AG10803 (cell line): ENCODE results near the gene LILRA5.
"Not testable (repeated sequence)": the region's sequence is repeated elsewhere in the genome, so short reads cannot be mapped to it uniquely, and the experiment has no call there.

Experiments used
- DNase-seq: peaks from one replicate; pipeline ENCODE4 v3.0.0; 2010; ENCODE audit warnings: low read depth
- H3K4me3 ChIP-seq: 2 replicates; pipeline ENCODE4 v1.5.1; 2011; ENCODE audit warnings: mild to moderate bottlenecking, low read length, control low read depth
- TF ChIP-seq, protein P1 (sequence below): conservative IDR thresholded peaks from 2 replicates; pipeline ENCODE4 v1.5.1; 2011; ENCODE audit warnings: mild to moderate bottlenecking, low read length, control low read depth, inconsistent platforms

LILRA5 gene

GRCh38 chr19:54299126-54299498 is 13.9 kb downstream of the LILRA5 start:
- TF ChIP-seq, protein P1, sequence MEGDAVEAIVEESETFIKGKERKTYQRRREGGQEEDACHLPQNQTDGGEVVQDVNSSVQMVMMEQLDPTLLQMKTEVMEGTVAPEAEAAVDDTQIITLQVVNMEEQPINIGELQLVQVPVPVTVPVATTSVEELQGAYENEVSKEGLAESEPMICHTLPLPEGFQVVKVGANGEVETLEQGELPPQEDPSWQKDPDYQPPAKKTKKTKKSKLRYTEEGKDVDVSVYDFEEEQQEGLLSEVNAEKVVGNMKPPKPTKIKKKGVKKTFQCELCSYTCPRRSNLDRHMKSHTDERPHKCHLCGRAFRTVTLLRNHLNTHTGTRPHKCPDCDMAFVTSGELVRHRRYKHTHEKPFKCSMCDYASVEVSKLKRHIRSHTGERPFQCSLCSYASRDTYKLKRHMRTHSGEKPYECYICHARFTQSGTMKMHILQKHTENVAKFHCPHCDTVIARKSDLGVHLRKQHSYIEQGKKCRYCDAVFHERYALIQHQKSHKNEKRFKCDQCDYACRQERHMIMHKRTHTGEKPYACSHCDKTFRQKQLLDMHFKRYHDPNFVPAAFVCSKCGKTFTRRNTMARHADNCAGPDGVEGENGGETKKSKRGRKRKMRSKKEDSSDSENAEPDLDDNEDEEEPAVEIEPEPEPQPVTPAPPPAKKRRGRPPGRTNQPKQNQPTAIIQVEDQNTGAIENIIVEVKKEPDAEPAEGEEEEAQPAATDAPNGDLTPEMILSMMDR = no peak
- DNase-seq = no peak
- no peak overlapping the region for H3K4me3 ChIP-seq

- DNase-seq = no peak
- H3K4me3 ChIP-seq = no peak overlapping the region
- TF ChIP-seq, protein P1 = no peak
Observed at GRCh38 chr19:54298357-54299125, 14.4 kb downstream of the LILRA5 start.

GRCh38 chr19:54297759-54298305 is 15.1 kb downstream of the LILRA5 start:
- TF ChIP-seq, protein P1 = no peak
- no peak for DNase-seq
- H3K4me3 ChIP-seq = no peak overlapping the region

GRCh38 chr19:54294539-54294938 is 18.4 kb downstream of the LILRA5 start:
- no peak overlapping the region for H3K4me3 ChIP-seq
- TF ChIP-seq, protein P1 = no peak
- no peak for DNase-seq

- DNase-seq, H3K4me3 ChIP-seq: not testable (repeated sequence)
Observed at GRCh38 chr19:54289160-54289559, 23.8 kb downstream of the LILRA5 start.

DNA sequence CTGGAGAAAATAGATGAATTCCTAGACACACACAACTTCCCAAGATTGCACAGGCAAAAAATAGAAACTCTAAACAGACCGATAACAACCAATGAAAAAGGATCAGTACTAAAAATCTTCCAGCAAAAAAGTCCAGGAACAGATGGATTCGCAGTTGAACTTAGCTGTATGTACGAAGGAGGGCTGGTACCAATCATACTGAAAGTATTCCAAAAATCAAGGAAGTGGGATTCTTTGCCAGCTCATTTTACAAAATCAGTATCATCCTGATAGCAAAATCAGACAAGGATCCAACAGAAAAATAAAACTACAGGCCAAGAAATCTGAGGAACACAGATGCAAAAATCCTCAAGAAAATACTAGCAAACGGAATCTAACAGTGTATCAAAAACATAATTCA is 25.5 kb downstream of the LILRA5 start:
- peak; percentile 60 for DNase-seq
- TF ChIP-seq, protein P1 = no peak

DNA sequence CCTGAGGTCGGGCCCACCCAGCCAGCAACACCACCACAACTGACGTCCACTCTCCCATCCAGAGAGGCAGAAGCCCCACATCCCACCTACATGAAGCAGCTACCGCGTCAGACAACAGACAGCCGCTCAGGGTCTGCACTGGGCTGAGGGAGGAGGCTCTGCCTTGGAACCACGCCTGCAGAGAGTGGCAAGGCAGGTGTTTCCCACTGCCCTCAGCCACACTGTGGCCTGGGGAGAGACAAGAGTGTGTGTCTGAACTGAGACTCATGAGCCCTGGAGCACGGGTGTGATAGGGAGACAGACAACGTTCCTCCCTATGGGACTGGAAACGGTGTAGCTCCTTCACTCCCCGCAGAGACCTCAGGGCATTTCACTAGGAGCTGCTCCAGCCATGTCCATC is 26.7 kb downstream of the LILRA5 start:
- DNase-seq, H3K4me3 ChIP-seq: not testable (repeated sequence)

More for the DNA sequence above, 25.5 kb downstream of the LILRA5 start:
- H3K4me3 ChIP-seq = no peak overlapping the region

- H3K4me3 ChIP-seq, DNase-seq: not testable (repeated sequence)
Observed at GRCh38 chr19:54285427-54286056, 27.4 kb downstream of the LILRA5 start.
